DOHH2 (cell line): ENCODE measurements around the gene ARID4B.
A peak's percentile ranks its signal among the peaks of the same experiment; 100 is the strongest.

Experiments used
- CTCF ChIP-seq: fragments of 200-600 bp; sonication (generic); IDR thresholded peaks from one replicate; pipeline ENCODE4 v1.5.1; 2014; ENCODE audit warnings: antibody characterized with exemption, mild to moderate bottlenecking, low read depth, low read length; ENCODE audit not compliant: poor library complexity, severe bottlenecking
- EZH2phosphoT487 ChIP-seq: fragments of 200-600 bp; sonication (generic); IDR thresholded peaks from 2 replicates; pipeline ENCODE4 v1.6.1; 2017; ENCODE audit warnings: borderline replicate concordance, mild to moderate bottlenecking, antibody characterized with exemption, low read length, moderate library complexity, mixed read lengths

- TF ChIP-seq CTCF, result peak; percentile 25
- TF ChIP-seq EZH2phosphoT487, result no peak
Observed at GRCh38 chr1:235156265-235156664, 171.7 kb downstream of the ARID4B start.
